ENCODE measurements around the gene TCF4.

TCF4 gene

GRCh38 chr18:55407191-55407590 is 180.8 kb downstream of the TCF4 start:
- DNase-seq (ENCODE audit: low read depth): no peak

- no peak for DNase-seq (ENCODE audit: low read depth)
These were observed 181.5 kb downstream of the TCF4 start for GRCh38 chr18:55406451-55406991.

GRCh38 chr18:55405893-55406406 is 182.0 kb downstream of the TCF4 start:
- peak; percentile 44 for DNase-seq (ENCODE audit: low read depth)

GRCh38 chr18:55405475-55405874 is 182.5 kb downstream of the TCF4 start:
- no peak for DNase-seq (ENCODE audit: low read depth)

GRCh38 chr18:55404832-55405465 is 183.0 kb downstream of the TCF4 start:
- no peak for DNase-seq (ENCODE audit: low read depth)

GRCh38 chr18:55404136-55404830 is 183.7 kb downstream of the TCF4 start:
- DNase-seq (ENCODE audit: low read depth): no peak

- DNase-seq (ENCODE audit: low read depth): no peak
These were observed 184.5 kb downstream of the TCF4 start for GRCh38 chr18:55403421-55403949.

GRCh38 chr18:55402731-55403405 is 185.1 kb downstream of the TCF4 start:
- DNase-seq (ENCODE audit: low read depth): no peak

GRCh38 chr18:55401638-55402191 is 186.3 kb downstream of the TCF4 start:
- peak; percentile 77 for DNase-seq (ENCODE audit: low read depth)

GRCh38 chr18:55400590-55401541 is 187.1 kb downstream of the TCF4 start:
- no peak for DNase-seq (ENCODE audit: low read depth)

GRCh38 chr18:55400081-55400480 is 187.9 kb downstream of the TCF4 start:
- DNase-seq (ENCODE audit: low read depth): no peak

- DNase-seq (ENCODE audit: low read depth): no peak
These were observed 189.1 kb downstream of the TCF4 start for GRCh38 chr18:55398858-55399257.

- no peak for DNase-seq (ENCODE audit: low read depth)
These were observed 191.0 kb downstream of the TCF4 start for GRCh38 chr18:55396979-55397378.

GRCh38 chr18:55396267-55396905 is 191.6 kb downstream of the TCF4 start:
- DNase-seq (ENCODE audit: low read depth): no peak

- DNase-seq (ENCODE audit: low read depth): no peak
These were observed 192.2 kb downstream of the TCF4 start for GRCh38 chr18:55395799-55396198.

- DNase-seq (ENCODE audit: low read depth): no peak
These were observed 197.1 kb downstream of the TCF4 start for GRCh38 chr18:55390898-55391297.

GRCh38 chr18:55387139-55387984 is 200.6 kb downstream of the TCF4 start:
- no peak for DNase-seq (ENCODE audit: low read depth)

- no peak for DNase-seq (ENCODE audit: low read depth)
These were observed 201.4 kb downstream of the TCF4 start for GRCh38 chr18:55386545-55386944.

GRCh38 chr18:55385770-55386169 is 202.2 kb downstream of the TCF4 start:
- no peak for DNase-seq (ENCODE audit: low read depth)

All from GM04503 (cell line).